GM06990 (cell line): ENCODE results near the gene NTRK2.

Experiments
- DNase-seq: peaks from one replicate; pipeline ENCODE4 v3.0.0-alpha.2; 2011; ENCODE audit not compliant: insufficient read length; ENCODE audit errors: extremely low read depth
- H3K27me3 ChIP-seq: replicated peaks from 2 replicates; pipeline ENCODE4 v1.6.0; 2011; ENCODE audit warnings: low read length; ENCODE audit not compliant: control insufficient read depth, insufficient read depth
- H3K36me3 ChIP-seq: 2 replicates; pipeline ENCODE4 v1.5.1; 2011; ENCODE audit warnings: low read length; ENCODE audit not compliant: control insufficient read depth, insufficient read depth
- H3K4me3 ChIP-seq: replicated peaks from 2 replicates; pipeline ENCODE4 v1.5.1; 2011; ENCODE audit warnings: low read depth, mild to moderate bottlenecking, control low read depth, low read length
- TF ChIP-seq, protein P1 (sequence below): IDR thresholded peaks from 2 replicates; pipeline ENCODE4 v1.5.1; 2011; ENCODE audit warnings: low read length, control low read depth, mild to moderate bottlenecking, inconsistent platforms; ENCODE audit not compliant: insufficient read depth, poor library complexity, severe bottlenecking

NTRK2 gene

DNA sequence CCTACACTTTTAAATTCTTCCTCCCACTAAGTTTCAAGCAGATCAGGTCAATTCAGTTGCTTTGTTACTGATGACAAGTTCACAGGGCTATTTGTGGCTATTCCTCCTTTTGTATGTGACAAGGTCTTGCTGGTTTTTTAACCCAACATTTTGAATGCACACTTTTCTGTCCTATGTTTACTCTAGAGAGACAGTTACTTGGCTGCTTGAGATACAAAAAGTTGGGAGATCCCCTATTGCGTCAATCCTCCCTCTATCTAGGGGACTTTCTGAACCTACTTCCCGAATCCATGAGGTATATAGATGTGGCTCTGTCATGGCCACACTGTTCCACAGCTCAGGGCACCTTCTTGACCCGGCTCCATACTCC is 386.7 kb downstream of the NTRK2 start:
- peak; percentile 55 for DNase-seq

DNA sequence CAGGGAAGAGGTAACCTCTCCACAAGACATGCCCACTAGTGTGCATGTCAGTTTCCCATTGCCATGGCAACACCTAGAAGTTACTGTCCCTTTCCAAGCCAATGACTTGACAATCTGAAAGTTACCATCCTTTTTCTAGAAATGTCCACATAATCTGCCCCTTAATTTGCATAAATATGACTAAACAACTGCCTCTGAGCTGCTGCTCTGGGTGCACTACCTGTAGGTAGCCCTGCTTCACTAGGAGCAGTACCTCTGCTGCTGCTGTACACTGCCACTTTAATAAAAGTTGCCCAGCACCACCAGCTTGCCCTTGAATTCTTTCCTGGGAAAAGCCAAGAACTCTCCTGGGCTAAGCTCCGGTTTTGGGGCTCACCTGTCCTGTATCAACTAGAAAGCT is 392.4 kb downstream of the NTRK2 start:
- Histone ChIP-seq H3K4me3 (no peak overlapping the region), H3K27me3 (no peaks in the 10 kb centered on the region), H3K36me3 (no peaks in the 10 kb centered on the region)
- DNase-seq = no peak
- TF ChIP-seq, protein P1, sequence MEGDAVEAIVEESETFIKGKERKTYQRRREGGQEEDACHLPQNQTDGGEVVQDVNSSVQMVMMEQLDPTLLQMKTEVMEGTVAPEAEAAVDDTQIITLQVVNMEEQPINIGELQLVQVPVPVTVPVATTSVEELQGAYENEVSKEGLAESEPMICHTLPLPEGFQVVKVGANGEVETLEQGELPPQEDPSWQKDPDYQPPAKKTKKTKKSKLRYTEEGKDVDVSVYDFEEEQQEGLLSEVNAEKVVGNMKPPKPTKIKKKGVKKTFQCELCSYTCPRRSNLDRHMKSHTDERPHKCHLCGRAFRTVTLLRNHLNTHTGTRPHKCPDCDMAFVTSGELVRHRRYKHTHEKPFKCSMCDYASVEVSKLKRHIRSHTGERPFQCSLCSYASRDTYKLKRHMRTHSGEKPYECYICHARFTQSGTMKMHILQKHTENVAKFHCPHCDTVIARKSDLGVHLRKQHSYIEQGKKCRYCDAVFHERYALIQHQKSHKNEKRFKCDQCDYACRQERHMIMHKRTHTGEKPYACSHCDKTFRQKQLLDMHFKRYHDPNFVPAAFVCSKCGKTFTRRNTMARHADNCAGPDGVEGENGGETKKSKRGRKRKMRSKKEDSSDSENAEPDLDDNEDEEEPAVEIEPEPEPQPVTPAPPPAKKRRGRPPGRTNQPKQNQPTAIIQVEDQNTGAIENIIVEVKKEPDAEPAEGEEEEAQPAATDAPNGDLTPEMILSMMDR = no peak

More for the DNA sequence above, 386.7 kb downstream of the NTRK2 start:
- Histone ChIP-seq H3K4me3 (no peak overlapping the region), H3K27me3 (no peaks in the 10 kb centered on the region), H3K36me3 (no peaks in the 10 kb centered on the region)
- TF ChIP-seq, protein P1 = no peak

DNA sequence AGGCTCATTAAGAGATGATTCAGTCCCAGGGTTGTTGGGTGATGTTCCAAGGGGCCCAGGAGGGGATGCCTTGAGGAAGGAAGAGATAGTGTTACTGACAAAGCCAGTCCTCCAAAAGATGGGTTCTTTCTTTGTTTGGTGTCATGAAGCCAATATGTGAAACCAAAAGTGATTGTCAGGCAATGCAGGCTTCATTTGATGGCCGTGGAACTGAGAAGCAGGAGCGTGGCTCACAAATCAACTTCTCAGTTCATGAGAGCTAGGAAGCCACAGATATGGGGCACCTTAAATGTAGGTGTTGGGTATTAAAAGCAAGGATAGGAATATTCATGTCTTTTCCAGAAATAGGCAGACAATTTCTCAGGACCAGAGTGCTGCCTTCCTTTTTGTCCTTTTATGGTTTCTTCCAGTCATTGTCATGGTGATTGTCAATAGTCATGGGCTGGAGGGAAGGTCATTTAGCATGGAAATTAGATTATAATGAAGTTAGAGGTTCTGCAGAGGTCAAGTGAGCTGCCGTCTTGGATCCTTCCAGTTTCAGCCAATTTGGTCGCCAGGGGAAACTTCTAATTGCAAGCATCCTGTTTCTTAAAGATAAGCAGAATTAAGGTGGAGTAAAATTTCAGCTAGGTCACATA is 393.0 kb downstream of the NTRK2 start:
- Histone ChIP-seq H3K4me3 (no peak overlapping the region), H3K27me3 (no peaks in the 10 kb centered on the region), H3K36me3 (no peaks in the 10 kb centered on the region)
- no peak for DNase-seq
- TF ChIP-seq, protein P1 = no peak

DNA sequence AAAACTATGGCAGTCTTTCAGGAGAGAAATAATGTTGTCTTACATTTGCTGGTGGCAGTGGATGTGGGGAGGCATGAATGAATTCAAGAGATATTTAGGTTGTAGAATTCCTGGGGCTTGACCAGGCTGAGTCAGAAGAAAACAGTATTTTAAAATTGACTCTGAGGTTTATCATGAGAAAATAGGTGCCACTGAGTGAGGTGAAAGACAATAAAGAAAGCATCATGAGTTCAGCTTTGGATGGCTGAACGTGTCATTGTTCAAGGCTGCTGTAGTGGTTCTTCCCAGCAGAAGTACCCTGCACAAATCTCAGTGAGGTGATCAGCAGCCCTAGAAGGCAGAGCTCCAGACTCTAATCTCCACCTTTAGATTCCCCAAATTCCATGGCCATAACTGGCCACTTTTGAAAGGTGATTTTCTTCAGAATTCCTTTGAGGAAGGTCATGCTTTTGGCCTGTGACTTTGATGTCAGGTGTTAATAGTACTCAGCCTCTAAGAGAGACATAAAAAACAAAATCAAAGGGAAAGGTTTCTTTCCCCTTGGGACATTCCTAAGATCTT is 395.4 kb downstream of the NTRK2 start:
- no peak for DNase-seq
- TF ChIP-seq, protein P1 = no peak
- Histone ChIP-seq H3K4me3 (no peak overlapping the region), H3K27me3 (no peaks in the 10 kb centered on the region), H3K36me3 (no peaks in the 10 kb centered on the region)

DNA sequence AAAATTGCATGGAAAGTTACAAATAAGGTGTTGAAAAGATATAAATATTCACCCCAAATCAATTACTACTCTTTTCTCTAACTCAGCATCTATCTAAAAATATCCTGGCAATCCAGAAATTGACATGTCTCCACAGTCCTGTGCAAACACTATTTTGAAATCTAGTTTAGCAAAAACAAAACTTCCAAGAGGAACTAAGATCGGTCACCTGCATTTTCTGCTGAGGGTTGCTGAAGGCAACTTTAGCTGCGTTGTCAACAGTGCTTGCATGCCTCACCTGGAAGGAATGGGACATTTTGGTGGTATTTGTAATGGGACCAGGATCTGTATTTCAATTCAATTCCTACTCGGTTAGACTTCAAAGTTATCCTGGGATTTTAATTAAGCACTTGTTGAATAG is 398.3 kb downstream of the NTRK2 start:
- Histone ChIP-seq H3K36me3 (no peaks in the 10 kb centered on the region), H3K4me3 (no peak overlapping the region), H3K27me3 (no peaks in the 10 kb centered on the region)
- peak; percentile 26 for DNase-seq
- TF ChIP-seq, protein P1 = no peak
